Endothelial cell of umbilical vein (primary cell): ENCODE results near the gene IQCH.

Source experiments
- CTCF ChIP-seq, 2 donors: IDR thresholded peaks; 1 replicate in 1 of 2; 2 replicates in 1 of 2; pipeline ENCODE4 v1.5.1; 2011; ENCODE audit warnings: low read length in 2 of 2, mild to moderate bottlenecking in 2 of 2, moderate library complexity in 2 of 2, control low read depth in 1 of 2, inconsistent platforms in 1 of 2, low read depth in 1 of 2; ENCODE audit not compliant: insufficient read depth in 1 of 2; ENCODE audit errors: extremely low read depth in 1 of 2
- EZH2 ChIP-seq: IDR thresholded peaks from 2 replicates; pipeline ENCODE4 v1.6.1; 2012; ENCODE audit warnings: borderline replicate concordance, low read depth, mild to moderate bottlenecking, moderate library complexity, low read length, inconsistent platforms; ENCODE audit not compliant: severe bottlenecking
- FOS ChIP-seq: IDR thresholded peaks from 2 replicates; pipeline ENCODE4 v1.6.1; 2011; ENCODE audit warnings: mild to moderate bottlenecking, low read length, moderate library complexity, borderline replicate concordance; ENCODE audit not compliant: insufficient read depth
- GATA2 ChIP-seq: IDR thresholded peaks from 2 replicates; pipeline ENCODE4 v1.7.0; 2011; ENCODE audit warnings: low read depth, mild to moderate bottlenecking, moderate library complexity, mixed read lengths, low read length; ENCODE audit not compliant: insufficient read length, insufficient read depth
- MAX ChIP-seq: IDR thresholded peaks from 2 replicates; pipeline ENCODE4 v1.6.1; 2011; ENCODE audit not compliant: insufficient read depth, insufficient read length
- MYC ChIP-seq: IDR thresholded peaks from one replicate; pipeline ENCODE4 v1.6.1; 2011; ENCODE audit warnings: mild to moderate bottlenecking, low read depth, low read length
- POLR2A ChIP-seq: IDR thresholded peaks from 2 replicates; pipeline ENCODE4 v1.6.1; 2012; ENCODE audit warnings: low read depth, mild to moderate bottlenecking, control low read depth, low read length
- POLR2AphosphoS5 ChIP-seq: IDR thresholded peaks from 2 replicates; pipeline ENCODE4 v1.6.1; 2012; ENCODE audit warnings: low read depth, mild to moderate bottlenecking, control low read depth, low read length, moderate library complexity; ENCODE audit not compliant: insufficient read depth

GRCh38 chr15:67322481-67322880, 67.9 kb downstream of the IQCH start:
- TF ChIP-seq CTCF (IDR thresholded peaks at IDR 0.05; ENCODE audit: extremely low read depth in 1 of 2, insufficient read depth in 1 of 2, low read depth in 1 of 2, low read length in 2 of 2), result no peak
- no peak for TF ChIP-seq GATA2
- TF ChIP-seq POLR2AphosphoS5, result no peak
- TF ChIP-seq POLR2A, result no peak
- no peak for TF ChIP-seq FOS
- TF ChIP-seq EZH2, result no peak
- no peak for TF ChIP-seq MAX
- no peak for TF ChIP-seq MYC
